Skeletal muscle cell (primary cell): Measurements from ENCODE around the gene SEPTIN2.
A peak's percentile ranks its signal among the peaks of the same experiment; 100 is the strongest.
"Not testable (repeated sequence)": the region's sequence is repeated elsewhere in the genome, so short reads cannot be mapped to it uniquely, and the experiment has no call there.

ENCODE experiments used
- DNase-seq: peaks from one replicate; pipeline ENCODE4 v3.0.0-alpha.2; 2010; ENCODE audit warnings: low read depth
- H3K4me3 ChIP-seq: 2 replicates; pipeline ENCODE4 v1.5.1; 2011; ENCODE audit warnings: low read depth, mild to moderate bottlenecking, control low read depth, low read length, moderate library complexity

Gene SEPTIN2

GRCh38 chr2:241315879-241316631 is at the start of gene SEPTIN2:
SEPTIN2 (plus strand) TSS chr2:241315925; CDS start chr2:241324233, 8,308 bp downstream.
- peak; percentile 2 for DNase-seq
- H3K4me3 ChIP-seq = peak within 1 kb of the TSS; percentile 96

GRCh38 chr2:241267249-241268067 is 48.3 kb upstream of the SEPTIN2 start:
- no peak for DNase-seq
- H3K4me3 ChIP-seq = no peak overlapping the region

- no peak for DNase-seq
- no peak overlapping the region for H3K4me3 ChIP-seq
Measured at GRCh38 chr2:241268306-241268705, 47.4 kb upstream of the SEPTIN2 start.

GRCh38 chr2:241268716-241269445 is 46.8 kb upstream of the SEPTIN2 start:
- no peak overlapping the region for H3K4me3 ChIP-seq
- no peak for DNase-seq

GRCh38 chr2:241269707-241270520 is 45.8 kb upstream of the SEPTIN2 start:
- H3K4me3 ChIP-seq = peak overlapping the region; percentile 77

GRCh38 chr2:241270531-241270930 is 45.2 kb upstream of the SEPTIN2 start:
- no peak for DNase-seq
- peak overlapping the region; percentile 77 for H3K4me3 ChIP-seq

More at GRCh38 chr2:241269707-241270520, 45.8 kb upstream of the SEPTIN2 start:
- DNase-seq = no peak

- peak; percentile 42 for DNase-seq
- peak overlapping the region; percentile 77 for H3K4me3 ChIP-seq
Measured at GRCh38 chr2:241271706-241272302, 43.9 kb upstream of the SEPTIN2 start.

GRCh38 chr2:241272303-241273209 is 43.2 kb upstream of the SEPTIN2 start:
- peak overlapping the region; percentile 77 for H3K4me3 ChIP-seq
- peak; percentile 41 for DNase-seq

GRCh38 chr2:241273210-241274020 is 42.3 kb upstream of the SEPTIN2 start:
- no peak for DNase-seq
- peak overlapping the region; percentile 77 for H3K4me3 ChIP-seq

- H3K4me3 ChIP-seq = no peak overlapping the region
- DNase-seq = no peak
Measured at GRCh38 chr2:241274127-241274526, 41.6 kb upstream of the SEPTIN2 start.

GRCh38 chr2:241275504-241275903 is 40.2 kb upstream of the SEPTIN2 start:
- no peak overlapping the region for H3K4me3 ChIP-seq
- no peak for DNase-seq

GRCh38 chr2:241275910-241276309 is 39.8 kb upstream of the SEPTIN2 start:
- H3K4me3 ChIP-seq = no peak overlapping the region
- DNase-seq = no peak

- H3K4me3 ChIP-seq, DNase-seq: not testable (repeated sequence)
Measured at GRCh38 chr2:241278306-241278705, 37.4 kb upstream of the SEPTIN2 start.

- DNase-seq = no peak
- H3K4me3 ChIP-seq = no peak overlapping the region
Measured at GRCh38 chr2:241279413-241279812, 36.3 kb upstream of the SEPTIN2 start.

- H3K4me3 ChIP-seq = no peak overlapping the region
- no peak for DNase-seq
Measured at GRCh38 chr2:241279828-241280227, 35.9 kb upstream of the SEPTIN2 start.

GRCh38 chr2:241280291-241280690 is 35.4 kb upstream of the SEPTIN2 start:
- no peak overlapping the region for H3K4me3 ChIP-seq
- DNase-seq = no peak

- no peak overlapping the region for H3K4me3 ChIP-seq
- DNase-seq = no peak
Measured at GRCh38 chr2:241282555-241282954, 33.2 kb upstream of the SEPTIN2 start.
